DOHH2 (cell line): ENCODE measurements around the gene SHPK.

ENCODE experiments used
- CTCF ChIP-seq: fragments of 200-600 bp; sonication (generic); IDR thresholded peaks from one replicate; pipeline ENCODE4 v1.5.1; 2014; ENCODE audit warnings: antibody characterized with exemption, mild to moderate bottlenecking, low read depth, low read length; ENCODE audit not compliant: poor library complexity, severe bottlenecking
- EZH2phosphoT487 ChIP-seq: fragments of 200-600 bp; sonication (generic); IDR thresholded peaks from 2 replicates; pipeline ENCODE4 v1.6.1; 2017; ENCODE audit warnings: borderline replicate concordance, mild to moderate bottlenecking, antibody characterized with exemption, low read length, moderate library complexity, mixed read lengths

GRCh38 chr17:3593384-3593783, 42.7 kb downstream of the SHPK start:
- TF ChIP-seq CTCF (no peak), EZH2phosphoT487 (no peak)
